ENCODE measurements around the gene CXCL14. TPM values are rescaled to one million over a fixed set of nuclear protein-coding genes. Genes with fewer than 3 reads are reported as not detected.

The CXCL14 gene
- total RNA-seq, 1 donor: not detected

- Histone ChIP-seq H3K27me3 (ENCODE audit: insufficient read depth, low read length) (peaks cover 94% of the 10 kb centered on the region), H2AFZ (ENCODE audit: low read length) (no peak overlapping the region), H3K4me1 (ENCODE audit: insufficient read depth, low read length) (peaks cover 6% of the 10 kb centered on the region), H3K79me2 (ENCODE audit: insufficient read depth, low read length) (no peaks in the 10 kb centered on the region), H3K27ac (ENCODE audit: low read depth, low read length) (no peak overlapping the region), H3K4me3 (ENCODE audit: insufficient read depth, low read length) (no peak overlapping the region), H3K4me2 (ENCODE audit: insufficient read depth, low read length) (no peak overlapping the region), H3K9me3 (ENCODE audit: low read depth, low read length) (no peaks in the 10 kb centered on the region), H4K20me1 (ENCODE audit: insufficient read depth, low read length) (no peaks in the 10 kb centered on the region), H3K36me3 (ENCODE audit: insufficient read depth, low read length) (no peaks in the 10 kb centered on the region)
- peak; percentile 27 for DNase-seq (ENCODE audit: insufficient read length, low spot score, missing footprints)
- no peak for TF ChIP-seq CTCF (IDR thresholded peaks at IDR 0.05; ENCODE audit: extremely low read depth, low read depth, low read length)
Observed at GRCh38 chr5:135546101-135546500, 32.7 kb downstream of the CXCL14 start.

- no peak overlapping the region for H3K4me2 ChIP-seq (ENCODE audit: insufficient read depth, low read length)
- no peaks in the 10 kb centered on the region for H3K9me3 ChIP-seq (ENCODE audit: low read depth, low read length)
- H3K79me2 ChIP-seq (ENCODE audit: insufficient read depth, low read length): no peaks in the 10 kb centered on the region
- no peak for TF ChIP-seq CTCF (IDR thresholded peaks at IDR 0.05; ENCODE audit: extremely low read depth, low read depth, low read length)
- no peak overlapping the region for H3K4me3 ChIP-seq (ENCODE audit: insufficient read depth, low read length)
- no peaks in the 10 kb centered on the region for H3K36me3 ChIP-seq (ENCODE audit: insufficient read depth, low read length)
- H3K27me3 ChIP-seq (ENCODE audit: insufficient read depth, low read length): peaks cover 97% of the 10 kb centered on the region
- peaks cover 6% of the 10 kb centered on the region for H3K4me1 ChIP-seq (ENCODE audit: insufficient read depth, low read length)
- H2AFZ ChIP-seq (ENCODE audit: low read length): no peak overlapping the region
- no peaks in the 10 kb centered on the region for H4K20me1 ChIP-seq (ENCODE audit: insufficient read depth, low read length)
- DNase-seq (ENCODE audit: insufficient read length, low spot score, missing footprints): peak; percentile 42
- H3K27ac ChIP-seq (ENCODE audit: low read depth, low read length): no peak overlapping the region
Observed at GRCh38 chr5:135545099-135545498, 33.7 kb downstream of the CXCL14 start.

GRCh38 chr5:135543485-135544304 is 35.1 kb downstream of the CXCL14 start:
- Histone ChIP-seq H3K9me3 (ENCODE audit: low read depth, low read length) (no peaks in the 10 kb centered on the region), H3K4me3 (ENCODE audit: insufficient read depth, low read length) (peak overlapping the region; percentile 51), H3K79me2 (ENCODE audit: insufficient read depth, low read length) (no peaks in the 10 kb centered on the region), H3K4me1 (ENCODE audit: insufficient read depth, low read length) (peaks cover 6% of the 10 kb centered on the region), H3K36me3 (ENCODE audit: insufficient read depth, low read length) (no peaks in the 10 kb centered on the region), H4K20me1 (ENCODE audit: insufficient read depth, low read length) (no peaks in the 10 kb centered on the region), H3K27ac (ENCODE audit: low read depth, low read length) (no peak overlapping the region), H2AFZ (ENCODE audit: low read length) (peak overlapping the region; percentile 74), H3K4me2 (ENCODE audit: insufficient read depth, low read length) (peak overlapping the region; percentile 70), H3K27me3 (ENCODE audit: insufficient read depth, low read length) (peaks cover 100% of the 10 kb centered on the region)
- peak; percentile 91 for DNase-seq (ENCODE audit: insufficient read length, low spot score, missing footprints)
- no peak for TF ChIP-seq CTCF (IDR thresholded peaks at IDR 0.05; ENCODE audit: extremely low read depth, low read depth, low read length)

- Histone ChIP-seq H3K27me3 (ENCODE audit: insufficient read depth, low read length) (peaks cover 99% of the 10 kb centered on the region), H3K79me2 (ENCODE audit: insufficient read depth, low read length) (no peaks in the 10 kb centered on the region), H4K20me1 (ENCODE audit: insufficient read depth, low read length) (no peaks in the 10 kb centered on the region), H3K27ac (ENCODE audit: low read depth, low read length) (no peak overlapping the region), H3K4me1 (ENCODE audit: insufficient read depth, low read length) (peaks cover 6% of the 10 kb centered on the region), H2AFZ (ENCODE audit: low read length) (no peak overlapping the region), H3K9me3 (ENCODE audit: low read depth, low read length) (no peaks in the 10 kb centered on the region), H3K4me2 (ENCODE audit: insufficient read depth, low read length) (peak overlapping the region; percentile 70), H3K36me3 (ENCODE audit: insufficient read depth, low read length) (no peaks in the 10 kb centered on the region), H3K4me3 (ENCODE audit: insufficient read depth, low read length) (peak overlapping the region; percentile 51)
- DNase-seq (ENCODE audit: insufficient read length, low spot score, missing footprints): no peak
- TF ChIP-seq CTCF (IDR thresholded peaks at IDR 0.05; ENCODE audit: extremely low read depth, low read depth, low read length): no peak
Observed at GRCh38 chr5:135543001-135543484, 35.7 kb downstream of the CXCL14 start.

Measured in osteoblast (primary cell).